GM21367 (cell line): ENCODE results near the gene ATP8B3.

Source experiments
- ATAC-seq: cut with Tn5 transposase; IDR thresholded peaks from one replicate; pipeline ENCODE4 v1.9.1; 2021; ENCODE audit not compliant: unreplicated experiment

Gene ATP8B3

GRCh38 chr19:1811942-1812425 is at the start of gene ATP8B3:
ATP8B3 (minus strand) TSS chr19:1812276; CDS start chr19:1811736, 540 bp downstream.
- no peak for ATAC-seq

GRCh38 chr19:1861599-1862031 is 49.5 kb upstream of the ATP8B3 start:
- no peak for ATAC-seq

GRCh38 chr19:1860821-1861598 is 48.9 kb upstream of the ATP8B3 start:
- no peak for ATAC-seq

GRCh38 chr19:1860042-1860775 is 48.1 kb upstream of the ATP8B3 start:
- ATAC-seq, result no peak

GRCh38 chr19:1859331-1859781 is 47.3 kb upstream of the ATP8B3 start:
- no peak for ATAC-seq

GRCh38 chr19:1858412-1859081 is 46.5 kb upstream of the ATP8B3 start:
- no peak for ATAC-seq

DNA sequence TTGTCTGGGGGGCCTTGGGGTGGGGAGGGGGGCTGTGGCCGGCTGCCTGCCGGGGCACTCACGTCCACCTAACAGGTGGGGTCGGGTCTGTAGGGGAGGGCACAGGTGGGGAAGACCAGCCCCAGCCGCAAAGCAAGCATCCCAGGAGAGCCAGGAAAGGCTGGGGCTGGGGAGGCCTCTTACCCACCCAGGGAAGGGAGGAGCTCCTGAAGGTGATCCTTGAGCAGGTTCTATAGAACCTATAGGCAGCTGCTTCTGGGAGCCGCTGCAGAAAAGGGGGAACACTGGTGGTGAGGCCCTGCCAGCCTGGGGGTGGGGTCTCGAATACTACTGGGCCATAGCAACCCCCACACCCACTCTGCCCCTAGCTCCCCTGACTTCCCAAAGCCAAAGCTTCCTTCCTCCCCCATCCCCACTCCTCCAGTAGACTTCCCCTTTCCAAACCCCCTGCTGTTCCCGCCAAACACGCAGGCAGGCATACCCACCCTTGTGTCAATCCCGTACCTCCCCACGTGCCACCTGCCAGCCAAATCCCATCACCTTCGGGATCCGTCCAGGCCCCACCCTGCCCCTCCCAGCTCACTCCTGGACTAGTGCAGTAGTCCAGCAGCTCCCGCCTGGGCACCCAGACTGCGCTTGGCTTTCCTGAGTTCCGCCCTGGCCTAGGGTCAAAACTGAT is 45.7 kb upstream of the ATP8B3 start:
- ATAC-seq, result no peak

DNA sequence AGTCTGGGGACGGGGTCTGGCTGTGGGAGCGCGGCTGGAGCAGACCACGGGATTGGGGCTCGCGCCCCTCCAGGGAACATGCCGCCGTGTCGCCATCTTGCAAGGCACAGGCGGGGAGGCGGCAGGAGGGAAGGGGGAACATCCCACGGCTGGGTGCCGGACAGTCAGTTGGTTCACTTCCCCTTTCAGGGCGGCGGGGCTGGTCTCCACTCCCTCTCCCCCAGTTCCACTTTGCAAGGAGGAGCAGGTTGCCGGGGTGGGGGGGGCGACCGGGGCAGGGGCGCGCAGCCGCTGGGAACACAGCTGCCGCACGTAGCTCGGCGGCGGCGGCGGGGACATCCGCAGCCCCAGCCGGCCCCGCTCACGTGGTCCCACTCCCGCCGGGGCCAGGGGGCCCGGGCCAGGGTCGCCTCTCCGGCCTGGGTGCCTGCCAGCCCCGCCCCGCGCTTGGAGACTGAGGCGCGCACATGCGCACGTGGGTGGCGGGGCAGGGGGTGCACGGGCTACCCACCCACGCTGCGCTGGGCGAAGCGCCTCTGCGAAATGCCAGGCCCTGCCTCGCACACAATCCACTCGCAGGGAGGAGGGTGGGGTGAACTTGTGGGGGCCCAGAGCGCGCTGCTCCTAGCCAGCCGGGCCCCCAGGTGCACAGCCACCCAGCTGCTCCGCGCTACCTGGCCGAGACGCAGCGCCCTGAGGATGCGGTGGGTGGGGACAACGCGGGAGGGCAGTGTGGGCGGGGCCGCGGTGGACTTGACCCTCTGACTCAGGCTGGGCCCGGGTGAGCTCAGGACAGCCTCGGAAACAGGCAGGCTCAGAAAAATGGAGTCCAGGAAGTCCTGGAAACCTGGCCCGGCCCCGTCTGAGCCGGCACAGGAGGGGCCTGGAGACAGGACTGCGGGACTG is 44.9 kb upstream of the ATP8B3 start:
- ATAC-seq, result no peak

DNA sequence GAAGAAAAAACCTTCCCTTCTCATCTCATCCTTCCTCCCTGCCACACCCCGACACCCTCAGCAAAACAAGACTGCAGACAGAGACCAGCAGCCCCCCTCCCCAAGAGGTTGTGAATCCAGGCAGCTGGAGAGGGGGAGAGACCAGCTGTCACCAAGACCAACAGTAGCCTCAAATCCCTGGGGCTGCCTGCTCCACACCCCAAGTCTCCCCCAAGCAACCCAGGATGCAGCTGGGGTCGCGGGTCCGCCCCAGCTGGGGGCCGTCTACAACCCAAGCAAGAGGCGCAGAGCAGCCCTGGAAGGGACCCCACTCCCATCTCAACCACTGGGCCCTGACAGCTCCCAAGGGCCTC is 44.2 kb upstream of the ATP8B3 start:
- ATAC-seq, result no peak

DNA sequence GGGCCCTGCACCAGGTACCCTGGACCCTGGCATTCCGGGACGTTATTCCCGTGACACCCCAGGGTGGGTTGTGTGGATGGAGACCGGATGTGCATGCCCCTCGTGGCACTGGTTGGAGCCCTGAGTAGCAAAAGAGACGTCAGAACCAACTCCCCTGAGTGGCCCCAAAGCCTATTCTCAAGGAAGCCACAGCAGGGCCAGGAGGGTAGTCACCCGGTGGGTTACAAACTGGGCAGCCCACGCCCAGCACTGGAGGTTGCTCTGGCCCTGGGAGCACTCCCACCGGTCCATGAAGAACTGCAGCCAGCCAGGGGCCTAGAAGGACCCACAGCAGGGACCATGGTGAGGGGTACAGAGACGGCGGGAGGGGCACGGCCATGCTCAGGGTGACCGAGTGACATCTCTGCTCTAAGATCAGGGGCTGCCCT is 43.8 kb upstream of the ATP8B3 start:
- no peak for ATAC-seq

GRCh38 chr19:1855040-1855827 is 43.2 kb upstream of the ATP8B3 start:
- no peak for ATAC-seq

DNA sequence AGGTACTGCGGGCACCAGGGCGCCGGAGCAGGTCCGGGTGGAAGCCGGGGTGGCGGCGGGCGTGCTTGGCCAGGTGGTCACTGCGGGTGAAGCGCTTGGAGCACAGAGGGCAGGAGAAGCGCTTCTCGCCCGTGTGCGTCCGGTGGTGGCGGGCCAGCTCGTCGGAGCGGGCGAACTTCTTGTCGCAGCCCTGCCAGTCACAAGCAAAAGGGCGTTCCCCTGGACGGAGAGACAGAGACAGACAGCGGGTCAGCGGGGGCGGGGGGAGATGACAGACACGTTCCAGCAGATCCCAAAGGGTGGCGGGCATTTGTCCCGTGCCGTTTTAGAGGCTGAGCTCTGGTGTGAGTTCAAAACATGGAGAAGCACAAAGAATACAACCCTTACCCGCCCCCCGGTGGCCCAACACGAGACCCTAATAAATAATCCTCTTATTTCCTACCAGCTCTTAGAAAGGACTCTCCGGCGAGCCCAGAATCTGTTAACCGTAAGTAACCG is 42.5 kb upstream of the ATP8B3 start:
- ATAC-seq, result no peak

DNA sequence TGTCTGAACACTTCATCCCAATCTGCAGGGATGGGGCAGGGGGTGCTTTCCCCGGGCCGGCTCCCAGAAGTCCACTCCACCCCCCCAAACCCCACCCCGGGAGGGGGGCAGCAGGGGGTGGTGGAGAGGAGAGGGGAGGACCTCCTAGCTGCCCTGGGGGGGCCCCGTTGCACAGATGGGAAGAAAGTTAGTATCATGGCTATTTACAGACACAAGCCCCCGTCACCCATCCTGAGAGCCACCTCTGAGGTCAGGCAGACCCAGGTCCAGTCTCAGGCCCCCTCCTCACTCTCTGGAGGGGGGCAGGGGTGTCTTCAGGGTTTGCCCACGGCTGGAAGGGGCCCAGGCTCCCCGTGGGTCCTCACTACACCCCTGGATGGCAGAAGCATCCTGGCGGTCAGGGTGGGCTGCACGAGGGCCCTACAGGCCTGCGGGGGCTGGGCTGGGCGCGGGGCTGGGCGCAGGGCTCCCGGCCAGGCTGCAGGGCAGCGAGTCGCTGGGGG is 42.0 kb upstream of the ATP8B3 start:
- ATAC-seq, result no peak

- ATAC-seq, result no peak
These were observed 41.4 kb upstream of the ATP8B3 start for GRCh38 chr19:1853295-1854038.

DNA sequence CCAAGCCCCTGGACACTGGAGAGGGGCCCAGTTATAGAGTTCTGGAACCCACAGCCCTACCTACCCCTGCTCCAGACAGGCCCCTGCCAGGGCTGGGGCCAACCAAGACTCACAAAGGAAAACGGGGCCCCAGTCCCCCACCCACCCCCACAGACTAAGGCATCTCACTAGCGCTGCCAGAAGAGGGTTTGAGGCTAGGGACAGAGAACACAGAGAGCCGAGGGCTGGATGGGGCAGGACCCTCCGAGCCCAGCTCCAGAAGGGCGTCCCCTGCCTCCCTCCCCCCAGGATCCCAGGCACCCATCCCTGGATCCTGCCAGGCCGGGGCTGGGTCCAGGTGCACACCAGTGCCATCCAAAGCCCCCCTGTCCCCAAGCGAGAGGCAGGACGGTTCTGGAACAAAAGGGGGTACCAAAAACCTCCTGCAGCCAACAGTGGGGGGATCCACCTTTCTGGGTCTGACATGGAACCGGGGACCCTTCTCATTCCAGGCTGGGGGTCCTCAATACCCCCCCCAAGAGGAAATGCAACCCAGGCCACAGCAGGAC is 40.6 kb upstream of the ATP8B3 start:
- ATAC-seq, result no peak

DNA sequence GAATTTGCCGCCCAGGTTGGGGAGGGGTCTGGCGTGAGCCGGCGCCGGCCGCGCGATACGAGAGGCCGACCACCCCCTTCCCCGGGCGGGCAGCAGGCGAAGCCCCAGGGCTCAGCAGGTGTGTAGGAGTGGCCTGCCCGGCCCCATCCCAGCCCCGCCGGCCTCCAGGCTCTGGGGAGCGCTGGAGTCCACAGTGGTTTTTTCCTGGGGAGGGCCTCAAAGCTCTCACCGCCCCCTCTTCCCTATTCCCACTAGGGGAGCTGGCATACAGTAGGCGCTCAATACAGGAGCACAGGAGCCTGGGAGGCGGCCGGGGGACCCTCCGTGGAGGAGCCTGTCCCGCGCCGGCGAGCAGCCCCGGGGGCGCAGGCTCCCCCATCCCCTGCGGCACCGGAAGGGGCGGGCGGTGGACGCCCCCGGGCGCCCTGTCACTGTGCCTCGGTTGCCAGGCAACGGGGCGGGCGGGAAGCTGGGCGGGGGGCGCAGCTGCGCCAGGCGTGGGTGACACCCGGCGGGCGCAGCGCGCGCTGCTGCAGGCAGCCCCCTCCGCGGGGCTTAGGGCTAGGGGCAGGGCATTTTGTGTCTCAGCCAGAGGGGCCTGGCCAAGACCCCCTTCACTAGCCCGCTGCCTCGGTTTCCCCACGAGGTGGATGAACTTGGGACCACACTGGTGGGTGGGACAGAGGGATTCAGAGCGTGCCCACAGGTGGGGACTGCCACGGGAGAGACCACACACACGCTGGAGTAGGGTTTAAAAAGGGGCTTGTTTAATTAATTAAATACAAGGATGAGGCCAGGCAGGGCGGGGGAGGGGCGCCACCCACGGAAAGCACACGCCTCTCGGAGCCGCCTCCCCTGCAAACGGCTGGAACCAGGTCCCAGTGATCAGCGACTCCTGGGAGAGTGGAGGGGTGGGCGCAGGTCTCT is 39.8 kb upstream of the ATP8B3 start:
- no peak for ATAC-seq
